ENCODE measurements around the gene EVC.

DNA sequence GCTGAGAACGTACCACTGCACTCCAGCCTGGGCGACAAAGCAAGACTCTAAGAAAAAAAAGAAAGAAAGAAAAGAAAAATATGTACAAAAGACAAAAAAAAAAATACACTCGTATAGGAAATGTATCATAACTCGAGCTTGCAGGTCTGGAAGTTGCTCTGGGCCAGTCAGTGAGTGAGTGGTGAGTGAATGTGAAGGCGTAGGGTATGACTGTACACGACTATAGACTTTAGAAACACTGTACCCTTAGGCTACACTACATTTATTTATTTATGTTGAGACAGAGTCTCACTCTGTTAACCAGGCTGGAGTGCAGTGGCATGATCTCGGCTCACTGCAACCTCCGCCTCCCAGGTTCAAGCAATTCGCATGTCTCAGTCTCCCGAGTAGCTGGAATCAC is 32.0 kb upstream of the EVC start:
- no peak for TF ChIP-seq POLR2A (IDR thresholded peaks at IDR 0.05)
- TF ChIP-seq, protein P1, sequence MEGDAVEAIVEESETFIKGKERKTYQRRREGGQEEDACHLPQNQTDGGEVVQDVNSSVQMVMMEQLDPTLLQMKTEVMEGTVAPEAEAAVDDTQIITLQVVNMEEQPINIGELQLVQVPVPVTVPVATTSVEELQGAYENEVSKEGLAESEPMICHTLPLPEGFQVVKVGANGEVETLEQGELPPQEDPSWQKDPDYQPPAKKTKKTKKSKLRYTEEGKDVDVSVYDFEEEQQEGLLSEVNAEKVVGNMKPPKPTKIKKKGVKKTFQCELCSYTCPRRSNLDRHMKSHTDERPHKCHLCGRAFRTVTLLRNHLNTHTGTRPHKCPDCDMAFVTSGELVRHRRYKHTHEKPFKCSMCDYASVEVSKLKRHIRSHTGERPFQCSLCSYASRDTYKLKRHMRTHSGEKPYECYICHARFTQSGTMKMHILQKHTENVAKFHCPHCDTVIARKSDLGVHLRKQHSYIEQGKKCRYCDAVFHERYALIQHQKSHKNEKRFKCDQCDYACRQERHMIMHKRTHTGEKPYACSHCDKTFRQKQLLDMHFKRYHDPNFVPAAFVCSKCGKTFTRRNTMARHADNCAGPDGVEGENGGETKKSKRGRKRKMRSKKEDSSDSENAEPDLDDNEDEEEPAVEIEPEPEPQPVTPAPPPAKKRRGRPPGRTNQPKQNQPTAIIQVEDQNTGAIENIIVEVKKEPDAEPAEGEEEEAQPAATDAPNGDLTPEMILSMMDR (IDR thresholded peaks at IDR 0.05) = no peak

Measured in lower leg skin (tissue), 3 donors.